SK-N-SH treated with all-trans-retinoic acid at 6 μM for 48 hours (cell line): ENCODE measurements around the gene PRELID1.

Experiments used
- ATAC-seq: fragments of 200-7000 bp; cut with Tn5 transposase; 3 replicates; pipeline ENCODE4 v1.9.1; 2020; ENCODE audit warnings: mild to moderate bottlenecking, moderate library complexity
- ARNTL ChIP-seq: fragments of 450-650 bp; formaldehyde crosslinking; IDR thresholded peaks from 2 replicates; pipeline ENCODE4 v1.5.0; 2020; ENCODE audit warnings: low read depth, mild to moderate bottlenecking, moderate library complexity, borderline replicate concordance
- BACH2 ChIP-seq: fragments of 250-450 bp; sonication (Bioruptor Pico); IDR thresholded peaks from 2 replicates; pipeline ENCODE4 v1.9.0; 2021; ENCODE audit warnings: mild to moderate bottlenecking, borderline replicate concordance
- CREB5 ChIP-seq: fragments of 250-450 bp; sonication (Bioruptor Pico); IDR thresholded peaks from 2 replicates; pipeline ENCODE4 v1.5.1; 2020; ENCODE audit warnings: low read depth, mild to moderate bottlenecking, moderate library complexity
- CSDC2 ChIP-seq: fragments of 250-450 bp; sonication (Bioruptor Pico); IDR thresholded peaks from 2 replicates; pipeline ENCODE4 v1.5.0; 2020; ENCODE audit warnings: mild to moderate bottlenecking, moderate library complexity
- CSRNP3 ChIP-seq: fragments of 250-450 bp; sonication (Bioruptor Pico); IDR thresholded peaks from 2 replicates; pipeline ENCODE4 v1.5.1; 2021; ENCODE audit warnings: mild to moderate bottlenecking, moderate library complexity
- ESRRG ChIP-seq: fragments of 250-450 bp; sonication (Bioruptor Pico); IDR thresholded peaks from 2 replicates; pipeline ENCODE4 v1.6.1; 2021; ENCODE audit warnings: mild to moderate bottlenecking
- GLIS3 ChIP-seq: fragments of 250-450 bp; sonication (Bioruptor Pico); IDR thresholded peaks from 2 replicates; pipeline ENCODE4 v1.5.0; 2020; ENCODE audit warnings: mild to moderate bottlenecking, moderate library complexity
- ISL1 ChIP-seq: fragments of 250-450 bp; sonication (Bioruptor Pico); IDR thresholded peaks from 2 replicates; pipeline ENCODE4 v2.1.2; 2022; ENCODE audit warnings: mild to moderate bottlenecking, moderate library complexity
- OSR1 ChIP-seq: fragments of 250-450 bp; sonication (Bioruptor Pico); IDR thresholded peaks from 2 replicates; pipeline ENCODE4 v1.8.0; 2022; ENCODE audit warnings: moderate library complexity, mild to moderate bottlenecking, inconsistent platforms
- PATZ1 ChIP-seq: fragments of 250-450 bp; sonication (Bioruptor Pico); IDR thresholded peaks from 2 replicates; pipeline ENCODE4 v1.8.0; 2020; ENCODE audit warnings: mild to moderate bottlenecking, moderate library complexity, borderline replicate concordance
- POU6F1 ChIP-seq: fragments of 250-450 bp; sonication (Bioruptor Pico); IDR thresholded peaks from 2 replicates; pipeline ENCODE4 v1.8.0; 2021; ENCODE audit warnings: low read depth, mild to moderate bottlenecking, moderate library complexity, borderline replicate concordance
- PPARA ChIP-seq: fragments of 250-450 bp; sonication (Bioruptor Pico); IDR thresholded peaks from 2 replicates; pipeline ENCODE4 v1.5.0; 2020; ENCODE audit warnings: mild to moderate bottlenecking, borderline replicate concordance
- RARB ChIP-seq: fragments of 250-450 bp; sonication (Bioruptor Pico); IDR thresholded peaks from 2 replicates; pipeline ENCODE4 v1.8.0; 2021; ENCODE audit warnings: mild to moderate bottlenecking, moderate library complexity
- TCF4 ChIP-seq: fragments of 250-450 bp; sonication (Bioruptor Pico); IDR thresholded peaks from 2 replicates; pipeline ENCODE4 v1.8.0; 2021; ENCODE audit warnings: mild to moderate bottlenecking, moderate library complexity, borderline replicate concordance
- TSHZ2 ChIP-seq: fragments of 250-450 bp; sonication (Bioruptor Pico); IDR thresholded peaks from 2 replicates; pipeline ENCODE4 v1.5.0; 2020; ENCODE audit warnings: mild to moderate bottlenecking, moderate library complexity
- ZC3H10 ChIP-seq: fragments of 250-450 bp; sonication (Bioruptor Pico); IDR thresholded peaks from 2 replicates; pipeline ENCODE4 v1.5.1; 2021; ENCODE audit warnings: mild to moderate bottlenecking, moderate library complexity
- ZNF565 ChIP-seq: fragments of 450-650 bp; formaldehyde crosslinking; conservative IDR thresholded peaks from 2 replicates; pipeline ENCODE4 v1.5.0; 2020; ENCODE audit warnings: low read depth, mild to moderate bottlenecking, moderate library complexity
- ZNF70 ChIP-seq: fragments of 450-650 bp; formaldehyde crosslinking; IDR thresholded peaks from 2 replicates; pipeline ENCODE4 v1.5.0; 2020; ENCODE audit warnings: mild to moderate bottlenecking, moderate library complexity
- ZNF8 ChIP-seq: fragments of 450-650 bp; formaldehyde crosslinking; IDR thresholded peaks from 2 replicates; pipeline ENCODE4 v1.5.0; 2020; ENCODE audit warnings: mild to moderate bottlenecking, moderate library complexity

Gene PRELID1

GRCh38 chr5:177293819-177294581 lies 9.6 kb upstream of the PRELID1 start:
- no peak for ATAC-seq
- no peak for TF ChIP-seq POU6F1 (CRISPR knock-in tag)
- no peak for TF ChIP-seq TCF4 (CRISPR knock-in tag)
- TF ChIP-seq ESRRG (CRISPR knock-in tag), result no peak
- no peak for TF ChIP-seq ZNF565 (CRISPR knock-in tag)
- TF ChIP-seq PATZ1 (CRISPR knock-in tag), result no peak
- no peak for TF ChIP-seq TSHZ2 (CRISPR knock-in tag)
- no peak for TF ChIP-seq BACH2 (CRISPR knock-in tag)
- no peak for TF ChIP-seq ZNF8 (CRISPR knock-in tag)
- TF ChIP-seq ISL1 (CRISPR knock-in tag), result no peak
- TF ChIP-seq OSR1 (CRISPR knock-in tag), result no peak
- TF ChIP-seq GLIS3, result no peak
- TF ChIP-seq CSRNP3 (CRISPR knock-in tag), result no peak
- TF ChIP-seq ZC3H10 (CRISPR knock-in tag), result no peak
- TF ChIP-seq PPARA (CRISPR knock-in tag), result no peak
- no peak for TF ChIP-seq CREB5 (CRISPR knock-in tag)
- no peak for TF ChIP-seq ARNTL (CRISPR knock-in tag)
- TF ChIP-seq CSDC2, result no peak
- TF ChIP-seq ZNF70 (CRISPR knock-in tag), result no peak
- TF ChIP-seq, all 23 proteins: peak for 0

- no peak for ATAC-seq
- TF ChIP-seq GLIS3, result no peak
- TF ChIP-seq ARNTL (CRISPR knock-in tag), result no peak
Observed at GRCh38 chr5:177294632-177295031, 9.0 kb upstream of the PRELID1 start.

GRCh38 chr5:177295924-177296323 lies 7.7 kb upstream of the PRELID1 start:
- TF ChIP-seq TSHZ2 (CRISPR knock-in tag) (no peak), ESRRG (CRISPR knock-in tag) (no peak), CSRNP3 (CRISPR knock-in tag) (no peak), POU6F1 (CRISPR knock-in tag) (no peak), ISL1 (CRISPR knock-in tag) (no peak), RARB (CRISPR knock-in tag) (no peak)
- TF ChIP-seq, all 23 proteins: peak for 0
- no peak for ATAC-seq
